ENCODE data around the gene RGS19. TPM values are rescaled to one million over a fixed set of nuclear protein-coding genes. Genes with fewer than 3 reads are reported as not detected.

The RGS19 gene
- total RNA-seq, 2 experiments from 2014 or later, result 119 to 122 TPM

GRCh38 chr20:64024141-64024990 lies 55.0 kb downstream of the RGS19 start:
- no peak for DNase-seq
- no peaks in the 10 kb centered on the region for H3K27me3 Mint-ChIP-seq
- H3K9me3 Mint-ChIP-seq, result no peaks in the 10 kb centered on the region
- H3K4me1 Mint-ChIP-seq, result no peaks in the 10 kb centered on the region
- CTCF ChIA-PET, result interaction anchor here (1.0 kb wide), 1 partner anchor 15 kb away, joined by 6 read pairs; no protein-coding TSS in a partner anchor
- POLR2A ChIA-PET, result no interaction called here
- H3K36me3 Mint-ChIP-seq (ENCODE audit: low read depth), result peaks cover 73% of the 10 kb centered on the region
- no peak overlapping the region for H3K4me3 Mint-ChIP-seq
- H3K27ac Mint-ChIP-seq, result no peak overlapping the region

- Mint-ChIP-seq H3K27ac (no peak overlapping the region), H3K27me3 (no peaks in the 10 kb centered on the region), H3K4me1 (no peaks in the 10 kb centered on the region), H3K9me3 (no peaks in the 10 kb centered on the region), H3K4me3 (no peak overlapping the region), H3K36me3 (ENCODE audit: low read depth) (peaks cover 74% of the 10 kb centered on the region)
- CTCF ChIA-PET, result no interaction called here
- POLR2A ChIA-PET, result no interaction called here
- DNase-seq, result no peak
Observed at GRCh38 chr20:64023361-64024140, 55.8 kb downstream of the RGS19 start.

Other genes with a start within 250 kb of the RGS19 start
- under 1 TPM; 0.53 to 0.65 TPM for gene ZBTB46, start 248.3 kb downstream of the RGS19 start, total RNA-seq
- not detected for gene ABHD16B, start 218.0 kb downstream of the RGS19 start, total RNA-seq
- gene TPD52L2, start 214.2 kb downstream of the RGS19 start, total RNA-seq, result 10 to 100 TPM; 48.2 to 48.7 TPM
- gene DNAJC5, start 184.4 kb downstream of the RGS19 start, total RNA-seq, result 10 to 100 TPM; 58.6 to 59.7 TPM
- gene UCKL1, start 123.1 kb downstream of the RGS19 start, total RNA-seq, result 10 to 100 TPM; 36.3 to 36.6 TPM
- 10 to 100 TPM; 16.5 to 16.7 TPM for gene ZNF512B, start 109.6 kb downstream of the RGS19 start, total RNA-seq
- gene SAMD10, start 99.9 kb downstream of the RGS19 start, total RNA-seq, result 10 to 100 TPM; 18.3 to 21.0 TPM
- gene PRPF6, start 98.4 kb downstream of the RGS19 start, total RNA-seq, result 10 to 100 TPM; 58.4 to 60.4 TPM
- gene C20orf204, start 43.3 kb downstream of the RGS19 start, total RNA-seq, result 1 to 10 TPM; 6.9 to 7.2 TPM
- gene SOX18, start 29.9 kb downstream of the RGS19 start, total RNA-seq, result under 1 TPM; 0.25 TPM
- gene TCEA2, start 16.3 kb downstream of the RGS19 start, total RNA-seq, result 10 to 100 TPM; 66.3 to 74.1 TPM
- gene OPRL1, start 564 bp upstream of the RGS19 start, total RNA-seq, result 1 to 10 TPM; 1.2 to 1.6 TPM
- gene LKAAEAR1, start 4.9 kb upstream of the RGS19 start, total RNA-seq, result under 1 TPM in 1 of 2 experiments, not detected in 1; 0.38 TPM
- not detected for gene NPBWR2, start 28.0 kb upstream of the RGS19 start, total RNA-seq
- not detected for gene MYT1, start 84.9 kb upstream of the RGS19 start, total RNA-seq
- 10 to 100 TPM; 42.8 to 50.7 TPM for gene PCMTD2, start 176.2 kb upstream of the RGS19 start, total RNA-seq

Measured in activated CD4-positive, alpha-beta memory T cell treated with anti-CD3 and anti-CD28 coated beads, Interleukin-2, amount 10 ng/mL, durations not matched to agents 7 days and 5 days (primary cell).